T1000 (cell line): ENCODE data around the gene ARHGAP25.

Experiments
- DNase-seq: peaks from one replicate; lab custom pipeline; 2025; ENCODE audit warnings: mixed read lengths; lab: John Stamatoyannopoulos, UW

The ARHGAP25 gene, protein sequence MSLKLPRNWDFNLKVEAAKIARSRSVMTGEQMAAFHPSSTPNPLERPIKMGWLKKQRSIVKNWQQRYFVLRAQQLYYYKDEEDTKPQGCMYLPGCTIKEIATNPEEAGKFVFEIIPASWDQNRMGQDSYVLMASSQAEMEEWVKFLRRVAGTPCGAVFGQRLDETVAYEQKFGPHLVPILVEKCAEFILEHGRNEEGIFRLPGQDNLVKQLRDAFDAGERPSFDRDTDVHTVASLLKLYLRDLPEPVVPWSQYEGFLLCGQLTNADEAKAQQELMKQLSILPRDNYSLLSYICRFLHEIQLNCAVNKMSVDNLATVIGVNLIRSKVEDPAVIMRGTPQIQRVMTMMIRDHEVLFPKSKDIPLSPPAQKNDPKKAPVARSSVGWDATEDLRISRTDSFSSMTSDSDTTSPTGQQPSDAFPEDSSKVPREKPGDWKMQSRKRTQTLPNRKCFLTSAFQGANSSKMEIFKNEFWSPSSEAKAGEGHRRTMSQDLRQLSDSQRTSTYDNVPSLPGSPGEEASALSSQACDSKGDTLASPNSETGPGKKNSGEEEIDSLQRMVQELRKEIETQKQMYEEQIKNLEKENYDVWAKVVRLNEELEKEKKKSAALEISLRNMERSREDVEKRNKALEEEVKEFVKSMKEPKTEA

DNA sequence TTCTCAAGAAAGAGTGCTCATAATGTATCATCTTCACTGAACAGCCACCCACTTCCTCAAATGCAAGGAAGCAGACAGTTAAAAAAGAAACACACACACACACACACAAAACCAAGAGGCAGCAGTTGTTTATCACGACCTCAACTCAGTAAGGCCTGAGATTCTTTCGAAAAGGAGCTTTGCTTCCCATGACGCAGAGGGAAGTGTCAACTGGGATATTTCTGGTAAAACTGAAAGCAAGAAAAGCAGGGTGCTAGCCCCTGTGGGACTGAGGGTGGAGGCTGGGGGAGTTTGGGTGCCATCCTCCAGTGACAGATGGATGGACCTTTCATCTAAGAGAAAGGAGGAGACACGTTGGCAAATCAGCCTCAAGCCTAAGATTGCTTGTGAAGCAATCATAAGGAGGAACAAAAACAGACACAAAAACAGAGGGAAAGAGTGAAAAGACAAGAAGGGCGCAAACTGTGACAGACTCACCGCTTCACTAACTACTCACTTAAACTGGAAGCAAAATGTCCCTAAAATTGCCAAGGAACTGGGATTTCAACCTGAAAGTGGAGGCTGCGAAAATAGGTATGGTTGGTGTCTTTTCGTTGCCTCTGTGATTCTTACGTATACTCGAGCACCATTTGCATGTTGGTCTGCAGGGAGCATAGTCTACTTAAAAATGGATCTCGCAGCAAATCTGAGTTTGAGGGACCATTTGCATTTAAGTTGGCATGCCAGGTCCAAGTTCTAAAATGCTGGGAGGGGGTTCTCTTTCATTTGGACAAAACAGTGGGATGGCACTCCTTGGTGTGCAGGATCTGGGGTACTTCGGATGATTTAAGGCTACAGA lies at the start of gene ARHGAP25:
TSS of gene ARHGAP25 (plus strand) at position 124 of the 838 bp plus-strand sequence. CDS start at position 513, 389 bp downstream.
- no peak for DNase-seq

DNA sequence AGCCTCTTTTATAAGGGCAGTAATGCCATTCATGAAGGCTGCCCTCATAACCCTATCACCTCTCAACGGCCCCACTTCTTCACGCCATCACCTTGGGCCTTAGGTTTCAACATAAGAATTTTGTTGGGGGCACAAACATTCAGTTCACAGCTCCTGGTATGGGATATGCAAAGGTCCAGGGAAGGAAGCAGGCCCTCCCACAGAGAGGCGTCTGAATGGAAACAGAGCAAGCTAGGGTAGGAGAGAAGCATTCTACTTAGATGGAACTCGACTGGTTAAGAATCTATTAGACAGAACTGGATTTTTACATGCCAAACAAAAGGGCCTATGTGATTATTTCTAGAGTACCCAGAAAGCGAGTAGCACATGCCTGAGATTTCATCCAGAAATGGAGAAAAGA lies 48.4 kb upstream of the ARHGAP25 start:
- no peak for DNase-seq

DNA sequence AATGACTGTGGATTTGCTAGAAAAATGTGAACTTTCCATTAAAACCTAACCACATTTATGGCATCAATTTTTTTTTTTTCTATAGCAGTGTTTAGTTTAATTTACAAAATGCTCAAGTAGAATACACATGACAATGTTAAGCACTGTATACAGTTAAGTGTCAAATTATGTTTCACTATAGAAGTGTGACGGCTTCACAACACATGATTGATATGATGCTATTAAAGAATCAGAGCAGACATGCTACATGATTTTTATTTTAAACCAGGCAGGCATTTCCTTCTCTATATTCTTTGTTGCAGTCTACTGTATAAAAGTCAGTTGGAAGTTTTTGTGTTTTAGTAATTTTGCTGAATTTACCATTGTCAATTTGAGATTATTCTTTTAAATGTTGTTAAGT lies 47.6 kb upstream of the ARHGAP25 start:
- DNase-seq: no peak

DNA sequence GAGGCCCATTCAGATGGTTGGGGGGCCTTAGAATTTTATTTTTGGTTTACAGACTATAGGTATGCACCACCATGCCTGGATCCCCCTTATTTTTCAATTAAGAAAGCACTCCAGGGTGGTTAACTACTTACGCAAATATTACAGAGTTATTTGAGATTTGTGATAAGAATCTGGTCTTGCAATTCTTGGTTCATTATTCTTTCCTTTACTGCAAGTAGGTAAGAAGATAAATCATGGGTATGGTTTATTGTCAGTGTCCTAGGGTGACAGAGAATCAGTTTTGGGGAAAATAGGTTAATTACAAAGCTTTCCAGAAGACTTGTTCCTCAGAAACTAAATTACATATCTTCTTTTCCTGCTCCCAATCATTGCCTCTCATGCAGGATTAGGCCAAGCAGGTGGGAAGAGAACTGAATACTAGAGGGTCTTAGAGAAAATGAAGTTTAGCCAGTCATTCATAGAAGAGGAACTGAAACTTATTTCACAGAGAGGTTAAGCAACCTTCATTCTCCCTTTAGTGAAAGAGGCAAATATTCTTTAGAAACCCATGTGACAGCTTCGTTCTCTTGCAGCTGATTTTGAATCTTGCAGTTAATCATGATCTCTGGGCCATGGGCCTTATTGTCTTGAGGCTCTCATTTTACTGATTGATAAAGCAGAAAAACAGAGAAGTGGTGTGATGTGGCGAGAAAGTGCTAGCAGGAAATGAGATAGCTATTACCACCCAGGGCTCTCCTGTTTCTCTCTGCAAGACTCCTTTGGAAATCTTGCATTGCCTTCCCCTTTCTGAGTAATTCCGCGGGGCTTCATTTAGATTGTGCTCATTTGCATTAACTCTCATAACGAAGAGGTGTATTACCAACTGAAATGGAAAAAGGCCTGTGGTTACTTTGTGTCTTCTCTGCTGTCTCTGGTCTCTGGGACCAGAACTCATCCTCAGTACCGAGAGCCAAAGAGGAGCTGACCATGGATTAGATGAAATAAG lies 44.8 kb upstream of the ARHGAP25 start:
- no peak for DNase-seq

DNA sequence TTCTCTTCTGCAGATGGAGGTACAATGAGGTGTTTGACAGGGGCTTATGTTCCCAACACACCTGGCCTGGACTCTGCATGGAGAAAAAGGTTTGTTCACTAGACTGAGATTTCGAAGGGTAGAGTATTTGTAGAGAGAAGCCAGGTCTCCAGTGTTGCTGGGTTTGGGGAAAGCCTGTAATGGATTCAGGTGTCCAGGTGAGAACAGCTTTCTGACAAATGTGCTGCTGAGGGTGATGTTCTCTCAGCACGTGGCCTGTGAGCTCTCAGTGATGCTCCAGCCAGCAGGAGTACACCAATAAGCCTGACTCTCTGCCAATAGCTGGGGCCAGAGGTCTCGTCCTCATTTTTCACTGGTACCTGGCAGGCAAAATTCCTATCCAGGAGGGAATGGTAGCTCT lies 43.8 kb upstream of the ARHGAP25 start:
- no peak for DNase-seq

DNA sequence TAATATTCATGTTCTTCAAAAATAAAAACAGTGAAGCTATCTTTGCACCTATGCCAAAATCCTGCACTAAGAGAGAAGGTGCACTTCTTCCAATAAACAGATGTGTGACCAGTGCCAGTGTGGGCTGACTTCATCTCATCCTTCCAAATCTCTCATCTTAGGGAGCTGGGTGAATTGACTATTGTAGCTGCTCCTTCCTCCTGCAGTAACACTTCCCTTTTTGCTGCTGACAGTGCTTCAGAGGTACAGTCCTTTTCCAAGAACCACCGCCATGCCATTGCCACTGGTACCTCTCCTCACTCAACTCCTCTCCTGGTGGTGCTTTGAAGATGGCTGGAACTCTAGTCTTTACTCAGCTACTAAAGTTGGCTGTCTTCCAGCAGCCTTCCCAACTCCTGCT lies 42.1 kb upstream of the ARHGAP25 start:
- no peak for DNase-seq

DNA sequence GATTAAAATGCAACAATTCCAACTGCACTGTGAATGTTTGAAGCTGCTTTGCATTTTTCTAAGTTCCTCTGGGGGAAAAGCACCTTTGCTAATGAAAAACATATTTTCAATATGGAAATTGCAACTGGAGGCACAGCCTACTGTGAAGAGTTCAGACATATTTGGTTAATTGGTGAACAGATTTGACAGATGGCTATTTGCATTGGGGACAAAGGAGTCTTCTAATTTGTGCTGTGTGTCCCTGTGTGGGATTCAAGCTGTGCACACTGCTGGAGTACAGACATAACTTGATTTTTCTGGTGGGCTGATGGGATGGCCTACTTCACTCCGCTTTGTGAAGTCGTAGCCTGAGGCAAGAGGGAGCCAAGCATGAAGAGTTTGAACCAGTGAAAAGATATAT lies 40.7 kb upstream of the ARHGAP25 start:
- DNase-seq: no peak

DNA sequence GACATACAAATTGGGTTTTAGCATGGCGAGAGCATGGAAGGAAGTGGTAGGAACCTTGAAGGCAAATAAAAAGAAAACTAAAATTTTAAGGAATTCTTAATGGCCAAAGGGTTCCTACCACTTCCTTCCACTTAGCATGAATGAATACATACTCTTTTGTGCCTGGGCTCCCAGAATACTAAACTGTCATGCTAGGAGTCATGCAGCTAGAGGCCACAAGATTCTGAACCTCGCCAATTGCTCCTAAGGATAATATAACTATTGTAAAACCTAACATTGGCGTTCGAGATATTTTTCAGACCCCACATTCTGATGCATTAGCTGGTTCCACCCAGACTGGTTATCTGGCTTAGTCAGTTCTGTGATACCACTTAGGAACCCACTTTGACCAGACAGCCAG lies 38.6 kb upstream of the ARHGAP25 start:
- DNase-seq: no peak

DNA sequence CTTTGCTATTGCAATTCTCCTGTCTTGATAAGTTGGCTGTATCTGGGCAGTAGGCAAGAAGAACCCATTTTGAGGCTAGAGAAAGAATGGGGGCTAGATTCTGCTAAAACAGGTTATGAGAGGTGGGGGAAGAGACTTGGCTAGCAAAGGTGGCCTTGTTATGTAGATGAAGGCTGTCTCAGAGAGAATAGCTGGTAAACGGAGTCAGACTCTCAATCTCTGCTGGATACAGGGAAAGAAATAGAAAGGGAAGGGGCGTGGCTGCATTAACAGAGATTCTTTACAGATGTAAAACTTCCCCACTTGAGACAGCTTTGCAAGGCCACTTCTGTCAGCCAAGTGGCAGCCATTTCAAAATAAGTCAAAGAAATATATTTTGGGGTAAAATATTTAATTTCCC lies 38.1 kb upstream of the ARHGAP25 start:
- no peak for DNase-seq

DNA sequence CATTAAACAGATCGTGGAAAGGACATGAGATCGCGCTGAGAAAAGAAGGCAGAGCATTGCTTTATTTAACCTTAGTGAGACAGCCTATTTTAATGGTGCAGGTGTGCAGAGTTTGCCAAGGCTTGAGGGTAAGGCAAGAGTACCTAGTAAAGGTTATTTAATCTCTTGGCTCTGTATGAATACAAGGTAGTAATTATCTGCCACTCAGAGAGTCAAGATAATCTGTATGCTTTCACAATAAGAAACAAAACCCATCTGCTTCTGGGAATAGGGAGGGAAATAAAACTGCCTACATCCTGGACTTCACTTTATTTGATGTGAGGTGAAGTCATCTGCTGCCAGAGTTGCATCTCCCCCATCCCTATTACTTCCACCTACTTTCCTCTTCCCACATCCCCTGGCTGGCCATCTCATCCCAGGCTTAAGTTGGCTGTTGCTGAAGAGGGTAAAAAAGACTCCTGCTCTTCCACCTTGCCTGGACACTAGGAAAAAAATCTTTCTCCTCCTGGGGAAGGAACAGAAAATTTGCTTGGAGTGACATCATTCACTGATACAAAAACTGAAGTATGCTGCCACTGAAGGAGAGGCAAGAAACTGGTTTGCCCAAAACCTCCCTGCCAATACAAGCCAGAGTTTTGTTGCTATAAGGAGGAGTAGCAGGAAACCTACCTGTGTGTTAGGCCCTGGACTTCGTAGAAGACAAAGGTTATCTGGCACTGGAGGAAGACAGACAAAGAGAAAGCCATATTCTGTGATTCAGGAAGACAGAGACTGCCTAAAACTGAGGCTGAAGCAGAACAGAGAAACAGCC lies 35.8 kb upstream of the ARHGAP25 start:
- DNase-seq: no peak

DNA sequence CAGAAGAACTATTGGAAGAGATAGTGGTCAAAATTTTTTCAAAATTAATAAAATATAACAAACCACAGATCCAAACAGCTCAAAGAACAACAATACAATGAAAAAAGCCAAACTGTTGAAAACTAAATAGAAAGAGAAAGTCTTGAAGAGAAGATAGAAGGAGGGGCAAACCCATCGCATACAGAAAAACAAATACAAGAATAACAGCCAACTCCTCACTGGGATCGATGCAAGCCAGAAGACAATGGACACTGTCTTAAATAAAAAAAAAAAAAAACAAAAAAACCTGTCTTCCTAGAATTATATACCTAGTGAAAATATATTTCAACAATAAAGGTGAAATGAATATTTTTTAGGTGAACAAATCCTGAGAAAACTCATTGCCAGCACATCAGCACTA lies 34.1 kb upstream of the ARHGAP25 start:
- DNase-seq: no peak

DNA sequence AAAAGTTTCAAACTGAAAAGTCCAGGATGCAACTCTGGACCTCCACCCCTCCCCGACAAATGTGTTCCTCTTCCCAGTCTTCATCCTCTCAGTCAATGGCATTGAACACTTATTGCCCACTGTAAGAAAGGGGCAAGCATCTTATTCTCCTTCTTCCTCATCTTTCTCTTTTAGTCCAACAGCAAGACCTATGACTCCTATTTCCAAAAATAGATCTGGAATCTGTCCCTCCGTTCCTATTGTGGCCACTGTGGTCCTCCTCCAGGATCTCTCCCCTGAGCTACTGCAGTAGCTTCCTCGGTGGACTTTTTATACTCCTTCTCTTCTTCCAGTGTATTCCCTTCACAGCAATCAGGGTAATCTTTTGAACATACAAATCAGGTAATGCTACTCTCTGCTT lies 28.0 kb upstream of the ARHGAP25 start:
- no peak for DNase-seq

DNA sequence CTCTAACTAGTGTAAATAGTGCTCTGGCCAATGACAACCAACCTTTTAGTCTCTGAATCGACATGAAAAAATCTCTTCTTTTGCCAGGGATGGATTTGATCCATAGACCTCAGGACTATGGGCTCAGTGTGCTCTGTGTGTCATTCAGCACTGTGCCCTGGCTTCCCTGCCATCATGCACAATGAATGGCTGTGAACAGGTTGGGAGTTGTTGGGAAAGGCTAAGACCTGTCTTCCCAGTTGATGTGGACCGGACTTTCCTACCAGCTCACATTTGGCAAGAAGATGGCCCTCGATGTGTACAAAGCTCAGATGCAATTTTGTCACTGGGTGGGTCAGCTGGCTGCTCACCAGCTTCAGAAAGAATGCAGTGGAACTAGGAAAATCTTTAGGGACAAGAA lies 26.0 kb upstream of the ARHGAP25 start:
- DNase-seq: no peak

DNA sequence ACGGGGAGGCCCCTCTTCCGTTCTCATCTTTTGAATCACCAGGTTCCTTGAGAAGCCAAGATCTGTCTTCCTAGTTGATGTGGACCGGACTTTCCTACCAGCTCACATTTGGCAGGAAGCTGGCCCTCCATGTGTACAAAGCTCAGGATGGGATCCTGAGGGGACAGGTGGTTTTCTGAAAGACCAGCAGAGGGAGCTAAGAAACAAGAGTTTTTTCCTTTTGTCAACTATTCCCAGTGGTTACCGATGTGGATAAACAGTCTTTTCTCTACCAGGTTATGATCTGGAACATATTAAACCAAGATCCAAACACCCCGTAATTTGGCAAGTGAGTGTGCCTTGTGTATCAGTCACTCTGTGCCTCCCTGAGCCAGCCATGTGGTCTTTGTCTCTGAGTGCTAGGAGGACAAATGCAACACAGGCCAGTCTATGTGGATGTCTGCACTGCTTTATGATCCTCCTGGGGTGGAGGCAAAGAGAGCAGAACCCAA lies 25.1 kb upstream of the ARHGAP25 start:
- DNase-seq: peak; percentile 3

DNA sequence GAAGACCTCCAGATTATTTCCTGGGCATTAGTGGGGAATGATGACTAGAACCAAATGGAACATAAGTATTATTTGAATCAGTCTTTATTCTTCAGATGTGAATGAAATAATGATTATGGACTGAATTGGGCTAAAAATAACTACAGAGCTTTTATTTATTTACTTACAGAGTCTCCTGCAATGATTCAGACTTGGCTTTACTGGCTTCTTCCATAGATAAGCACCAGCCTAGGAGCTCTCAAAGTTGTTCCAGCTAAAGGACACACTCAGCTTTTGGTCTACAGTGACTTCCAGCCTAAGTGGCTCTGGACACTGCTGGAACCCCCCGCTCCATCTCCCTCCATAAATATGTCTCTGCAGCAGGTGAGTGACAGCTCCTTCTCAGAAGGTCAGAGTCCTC lies 24.3 kb upstream of the ARHGAP25 start:
- no peak for DNase-seq

DNA sequence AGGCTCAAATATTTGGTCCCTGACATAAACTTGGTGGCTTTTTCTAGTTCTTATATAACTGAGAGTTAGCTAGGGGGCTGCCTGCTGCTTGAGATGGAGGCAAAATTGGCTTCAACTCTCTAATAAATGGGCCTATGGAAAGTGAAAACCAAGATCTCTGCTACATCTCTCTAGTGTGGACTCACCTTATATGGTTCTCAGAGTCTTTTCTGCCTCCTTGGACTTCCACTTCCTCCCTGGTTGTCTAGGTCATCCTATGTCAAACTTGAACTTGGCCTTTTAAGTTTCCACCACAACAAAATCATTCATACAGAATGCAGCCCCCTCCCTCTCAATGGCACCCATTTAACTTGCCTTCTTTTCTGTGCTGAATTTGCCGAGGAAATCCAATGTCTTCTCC lies 23.9 kb upstream of the ARHGAP25 start:
- no peak for DNase-seq

DNA sequence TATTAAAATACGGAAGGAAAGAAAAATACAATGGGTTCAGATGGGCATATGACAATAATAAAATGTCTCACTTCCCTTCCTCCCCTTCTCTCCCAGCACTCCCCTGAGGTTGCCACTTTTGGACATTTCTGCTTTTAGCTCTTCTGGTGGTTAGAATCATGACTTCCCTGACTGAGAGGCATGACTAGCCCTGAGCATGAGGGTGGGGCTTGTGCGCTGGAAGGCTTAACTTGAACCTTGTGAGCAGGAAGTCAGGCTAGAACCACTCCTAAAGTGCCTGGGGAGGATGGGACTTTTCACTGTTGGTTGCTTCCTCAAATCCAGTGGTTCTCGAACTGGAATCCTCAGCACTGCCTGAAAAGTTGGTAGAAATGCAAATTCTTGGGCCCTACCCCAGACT lies 19.7 kb upstream of the ARHGAP25 start:
- DNase-seq: no peak

DNA sequence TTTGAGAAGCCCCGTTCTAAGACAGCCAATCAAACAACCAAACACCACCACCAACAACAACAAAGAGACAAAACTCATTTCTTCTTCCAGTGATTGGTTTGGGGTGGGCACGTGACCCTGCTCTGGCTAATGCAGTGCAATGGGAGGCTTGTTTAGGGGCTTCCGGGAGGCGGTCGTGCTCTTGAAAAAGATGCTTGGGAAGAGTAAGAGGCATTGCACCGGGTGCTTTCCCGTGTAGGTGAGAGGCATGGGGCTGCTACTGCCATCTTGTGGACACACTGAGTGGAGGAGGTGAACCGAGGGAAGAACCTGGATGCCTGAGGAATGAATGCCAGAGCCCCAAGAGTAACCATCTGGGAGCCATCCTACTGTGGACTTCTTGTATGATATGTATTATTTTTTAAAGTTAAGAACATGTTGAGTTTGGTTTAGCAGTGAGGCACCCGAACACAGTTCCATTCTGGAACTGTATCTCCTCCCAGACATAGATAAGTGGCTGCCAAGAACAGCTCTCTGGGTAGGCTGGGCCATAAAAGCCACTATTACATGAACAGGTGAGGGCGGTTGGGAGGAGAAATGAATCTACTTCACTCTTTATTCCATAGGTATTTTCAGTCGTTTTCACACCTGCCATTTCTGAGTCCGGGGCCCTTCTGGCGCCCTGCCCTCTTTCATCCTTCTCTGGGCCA lies 19.1 kb upstream of the ARHGAP25 start:
- DNase-seq: no peak

DNA sequence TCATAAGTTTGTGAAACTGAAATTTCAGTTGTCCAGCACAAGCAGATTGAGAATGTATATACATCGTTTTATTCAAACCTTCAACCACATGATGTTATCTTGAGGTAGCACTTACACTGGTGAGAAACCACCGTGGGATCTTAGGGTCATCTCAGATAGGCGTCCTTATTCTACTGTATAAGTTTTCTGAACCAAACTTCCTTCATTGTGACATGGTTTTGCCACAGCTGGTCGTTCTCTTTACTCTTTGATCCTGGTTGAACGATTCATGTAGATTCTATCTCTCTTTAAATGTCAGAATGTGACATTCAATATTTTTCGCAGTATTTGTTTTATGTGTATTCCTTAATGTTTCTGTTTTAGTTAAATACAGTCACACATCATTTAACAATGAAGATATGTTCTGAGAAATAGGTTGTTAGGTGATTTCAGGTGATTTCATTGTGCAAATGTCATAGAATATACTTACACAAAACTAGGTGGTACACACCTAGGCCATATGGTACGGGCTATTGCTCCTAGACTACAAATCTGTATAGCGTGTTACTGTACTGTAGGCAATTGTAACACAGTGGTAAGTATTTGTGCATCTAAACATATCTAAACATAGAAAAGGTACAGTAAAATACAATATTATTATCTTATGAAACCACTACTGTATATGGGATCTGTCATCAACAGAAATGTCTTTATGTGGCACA lies 17.9 kb upstream of the ARHGAP25 start:
- no peak for DNase-seq
